HepG2 (cell line): ENCODE data around the gene ACTL7B. TPM values are rescaled to one million over a fixed set of nuclear protein-coding genes. Genes with fewer than 3 reads are reported as not detected.
A peak's percentile ranks its signal among the peaks of the same experiment; 100 is the strongest.

ENCODE experiments used
- CBX5 ChIP-seq: sonication (generic); formaldehyde crosslinking; IDR thresholded peaks from 2 replicates; pipeline ENCODE4 v1.4.0; 2020; ENCODE audit warnings: missing genetic modification reagents, borderline replicate concordance
- ELF1 ChIP-seq: sonication (generic); formaldehyde crosslinking; IDR thresholded peaks from 2 replicates; pipeline ENCODE4 v1.4.0; 2020; ENCODE audit warnings: missing genetic modification reagents
- GABPB1 ChIP-seq: IDR thresholded peaks from 2 replicates; pipeline ENCODE4 v1.6.1; 2016; ENCODE audit warnings: mild to moderate bottlenecking, missing genetic modification reagents, moderate library complexity, missing compliant biosample characterization
- HDAC2 ChIP-seq: sonication (generic); formaldehyde crosslinking; IDR thresholded peaks from 2 replicates; pipeline ENCODE4 v1.4.0; 2020; ENCODE audit warnings: missing genetic modification reagents
- IKZF1 ChIP-seq: fragments of 450-650 bp; IDR thresholded peaks from 2 replicates; pipeline ENCODE4 v1.7.1; 2016
- MED8 ChIP-seq: sonication (generic); formaldehyde crosslinking; IDR thresholded peaks from 2 replicates; pipeline ENCODE4 v1.8.1; 2023; ENCODE audit warnings: mild to moderate bottlenecking, missing genetic modification reagents; ENCODE audit not compliant: insufficient replicate concordance
- MZF1 ChIP-seq: sonication (generic); formaldehyde crosslinking; IDR thresholded peaks from 2 replicates; pipeline ENCODE4 v1.8.1; 2023; ENCODE audit warnings: mild to moderate bottlenecking, missing genetic modification reagents, borderline replicate concordance
- NCOA5 ChIP-seq: sonication (generic); formaldehyde crosslinking; IDR thresholded peaks from 2 replicates; pipeline ENCODE4 v1.4.0; 2020; ENCODE audit warnings: missing genetic modification reagents
- RFXANK ChIP-seq: IDR thresholded peaks from 2 replicates; pipeline ENCODE4 v1.6.1; 2016
- SP5 ChIP-seq: IDR thresholded peaks from 2 replicates; pipeline ENCODE4 v1.6.1; 2016; ENCODE audit warnings: low read depth, borderline replicate concordance
- ZBTB38 ChIP-seq: sonication (generic); formaldehyde crosslinking; IDR thresholded peaks from 2 replicates; pipeline ENCODE4 v1.5.1; 2020; ENCODE audit warnings: mild to moderate bottlenecking, missing genetic modification reagents
- ZHX2 ChIP-seq, 2 experiments: sonication (generic) in 1 of 2; formaldehyde crosslinking in 1 of 2; IDR thresholded peaks; 2 replicates each; pipeline versions ENCODE4 v1.6.1 to v1.9.0; 2014 to 2022; ENCODE audit warnings: antibody characterized with exemption in 1 of 2, borderline replicate concordance in 1 of 2, inconsistent platforms in 1 of 2, low read depth in 1 of 2, missing genetic modification reagents in 1 of 2
- ZNF12 ChIP-seq: sonication (generic); formaldehyde crosslinking; IDR thresholded peaks from 2 replicates; pipeline ENCODE4 v1.5.0; 2020; ENCODE audit warnings: missing genetic modification reagents
- ZNF441 ChIP-seq: sonication (generic); formaldehyde crosslinking; IDR thresholded peaks from 2 replicates; pipeline ENCODE4 v1.7.0; 2021; ENCODE audit warnings: missing genetic modification reagents, borderline replicate concordance
- ZNF646 ChIP-seq: sonication (generic); formaldehyde crosslinking; IDR thresholded peaks from 2 replicates; pipeline ENCODE4 v1.9.0; 2021; ENCODE audit warnings: mild to moderate bottlenecking, missing genetic modification reagents
- ZSCAN9 ChIP-seq: IDR thresholded peaks from 2 replicates; pipeline ENCODE4 v1.6.1; 2016; ENCODE audit warnings: borderline replicate concordance
- polyA plus RNA-seq, 8 experiments: library from polyadenylated mRNA; depleted of rRNA in 3 of 8; stranded (reverse) in 7 of 8; unstranded in 1 of 8; fragments of >200 nt; fragmentation: Illumina TruSeq in 4 of 8; extraction: Trizol in 4 of 8; gene quantifications; 2 replicates each; pipeline versions ENCODE4 v1.2.1 to v1.2.3, GENCODE V29; 2011 to 2016; ENCODE audit warnings: low read depth in 4 of 8, missing spikeins in 1 of 8, mixed read lengths in 1 of 8; ENCODE audit not compliant: insufficient read depth in 1 of 8
- total RNA-seq, 5 experiments: library from RNA; depleted of rRNA; stranded (reverse); fragments of >200 nt; fragmentation: Illumina TruSeq; extraction: Trizol; gene quantifications; 2 replicates each; pipeline ENCODE4 v1.2.3, GENCODE V29; 2016; ENCODE audit warnings: low read depth in 1 of 5

The ACTL7B gene
- total and polyA plus RNA-seq, 2 of the 13 experiments (the other 11 are each of a cell fraction or from before 2014, with no cell fraction given): 0.07 to 0.11 TPM

- TF ChIP-seq ZNF646 (CRISPR knock-in tag) (peak; percentile 92), ELF1 (CRISPR knock-in tag) (0 out of 2 replicates have a peak, but pooled peaks have one; percentile 18), MED8 (CRISPR knock-in tag) (peak; percentile 95), ZBTB38 (no peak), NCOA5 (CRISPR knock-in tag) (no peak), MZF1 (CRISPR knock-in tag) (no peak), IKZF1 (no peak), GABPB1 (CRISPR knock-in tag) (no peak; the same call in 1 of the 2 replicates), ZSCAN9 (CRISPR knock-in tag) (0 out of 2 replicates have a peak, but pooled peaks have one; percentile 20), CBX5 (peak; percentile 31; the same call in 1 of the 2 replicates), HDAC2 (peak; percentile 96), SP5 (CRISPR knock-in tag) (0 out of 2 replicates have a peak, but pooled peaks have one; percentile 30), ZNF12 (CRISPR knock-in tag) (0 out of 2 replicates have a peak, but pooled peaks have one; percentile 24), ZHX2 (IDR thresholded peaks at IDR 0.05; ENCODE audit: low read depth) (no peak), ZHX2 (CRISPR knock-in tag; IDR thresholded peaks at IDR 0.05; ENCODE audit: borderline replicate concordance) (no peak), RFXANK (CRISPR knock-in tag) (0 out of 2 replicates have a peak, but pooled peaks have one; percentile 25), ZNF441 (CRISPR knock-in tag) (no peak)
Observed at GRCh38 chr9:108894225-108894997, 38.6 kb upstream of the ACTL7B start (continued).
